Raji (cell line): ENCODE measurements around the gene SOBP.
A peak's percentile ranks its signal among the peaks of the same experiment; 100 is the strongest.

Experiments
- POLR2A ChIP-seq: IDR thresholded peaks from 2 replicates; pipeline ENCODE4 v1.6.1; 2011; ENCODE audit warnings: low read depth, low read length, control low read depth; ENCODE audit not compliant: insufficient read depth

The SOBP gene

GRCh38 chr6:107656883-107657282 is 167.0 kb downstream of the SOBP start:
- TF ChIP-seq POLR2A = 0 out of 2 replicates have a peak, but pooled peaks have one; percentile 26

- TF ChIP-seq POLR2A = no peak
Measured at GRCh38 chr6:107657373-107657754, 167.4 kb downstream of the SOBP start.

GRCh38 chr6:107657755-107658461 is 168.0 kb downstream of the SOBP start:
- peak; percentile 79 for TF ChIP-seq POLR2A

- TF ChIP-seq POLR2A = no peak
Measured at GRCh38 chr6:107658920-107659865, 169.3 kb downstream of the SOBP start.

- TF ChIP-seq POLR2A = no peak
Measured at GRCh38 chr6:107660839-107661238, 170.9 kb downstream of the SOBP start.

GRCh38 chr6:107661291-107661690 is 171.4 kb downstream of the SOBP start:
- TF ChIP-seq POLR2A = no peak

- TF ChIP-seq POLR2A = no peak
Measured at GRCh38 chr6:107662333-107662732, 172.4 kb downstream of the SOBP start.

GRCh38 chr6:107663308-107663707 is 173.4 kb downstream of the SOBP start:
- TF ChIP-seq POLR2A = no peak

GRCh38 chr6:107665382-107665781 is 175.5 kb downstream of the SOBP start:
- no peak for TF ChIP-seq POLR2A

GRCh38 chr6:107666084-107666980 is 176.4 kb downstream of the SOBP start:
- TF ChIP-seq POLR2A = no peak

GRCh38 chr6:107666981-107667601 is 177.2 kb downstream of the SOBP start:
- no peak for TF ChIP-seq POLR2A

GRCh38 chr6:107667790-107668189 is 177.9 kb downstream of the SOBP start:
- TF ChIP-seq POLR2A = no peak

- no peak for TF ChIP-seq POLR2A
Measured at GRCh38 chr6:107668743-107669474, 179.0 kb downstream of the SOBP start.

- no peak for TF ChIP-seq POLR2A
Measured at GRCh38 chr6:107670792-107671199, 180.9 kb downstream of the SOBP start.
